ENCODE measurements around the gene PPM1L. TPM values are rescaled to one million over a fixed set of nuclear protein-coding genes. Genes with fewer than 3 reads are reported as not detected.

Gene PPM1L
- total and polyA plus RNA-seq, 7 experiments from 2014 or later: 0.48 to 19.1 (median 5.3) TPM

GRCh38 chr3:160831401-160831800 lies 75.4 kb downstream of the PPM1L start:
- no peak for ATAC-seq
- POLR2A ChIA-PET: no interaction called here
- CTCF ChIA-PET: no interaction called here

GRCh38 chr3:160837394-160837980 lies 81.5 kb downstream of the PPM1L start:
- Histone ChIP-seq H3K9me3 (ENCODE audit: control insufficient read depth in 2 of 3, low read length in 3 of 3) (no peaks in the 10 kb centered on the region), H3K36me3 (ENCODE audit: control insufficient read depth in 2 of 3, insufficient read depth in 3 of 3, low read length in 3 of 3) (no peaks in the 10 kb centered on the region), H3K4me1 (ENCODE audit: control insufficient read depth in 2 of 2, insufficient read depth in 2 of 2, low read length in 2 of 2) (no peaks in the 10 kb centered on the region), H3K27me3 (ENCODE audit: control insufficient read depth in 2 of 2, insufficient read depth in 2 of 2, low read length in 2 of 2) (no peaks in the 10 kb centered on the region), H3K4me3 (ENCODE audit: low read length) (no peak overlapping the region), H3K27ac (ENCODE audit: low read depth, low read length) (no peak overlapping the region)
- Mint-ChIP-seq H3K4me3 (peak overlapping the region in 1 of 10 donors; percentile 9), H3K27ac (no peak overlapping the region), H3K36me3 (peaks cover 0 to 6% (median 0%) of the 10 kb centered on the region in 5 donors), H3K4me1 (peaks cover 0 to 22% (median 6%) of the 10 kb centered on the region in 7 donors), H3K27me3 (peaks cover 0 to 18% (median 4%) of the 10 kb centered on the region in 5 donors), H3K9me3 (peaks cover 0 to 24% (median 7%) of the 10 kb centered on the region in 11 donors)
- ATAC-seq (peak; percentile 68), DNase-seq (no peak)
- CTCF ChIA-PET: no interaction called here
- POLR2A ChIA-PET: no interaction called here
- intact Hi-C loops (cut with micrococcal nuclease): no loop called here

More at GRCh38 chr3:160831401-160831800, 75.4 kb downstream of the PPM1L start:
- H3K4me1 ChIP-seq (ENCODE audit: control insufficient read depth in 2 of 2, insufficient read depth in 2 of 2, low read length in 2 of 2): no peaks in the 10 kb centered on the region
- no peak overlapping the region for H3K4me3 ChIP-seq (ENCODE audit: low read length)
- H3K9me3 Mint-ChIP-seq: peaks cover 0 to 15% (median 2%) of the 10 kb centered on the region in 11 donors
- peaks cover 0 to 6% (median 0%) of the 10 kb centered on the region in 5 donors for H3K36me3 Mint-ChIP-seq
- no peaks in the 10 kb centered on the region for H3K27me3 ChIP-seq (ENCODE audit: control insufficient read depth in 2 of 2, insufficient read depth in 2 of 2, low read length in 2 of 2)
- H3K27me3 Mint-ChIP-seq: peaks cover 0 to 12% (median 4%) of the 10 kb centered on the region in 5 donors
- H3K27ac ChIP-seq (ENCODE audit: low read depth, low read length): no peak overlapping the region
- no peak overlapping the region for H3K27ac Mint-ChIP-seq
- H3K4me1 Mint-ChIP-seq: peaks cover 0 to 8% (median 0%) of the 10 kb centered on the region in 7 donors
- no peak for DNase-seq
- no peaks in the 10 kb centered on the region for H3K9me3 ChIP-seq (ENCODE audit: control insufficient read depth in 2 of 3, low read length in 3 of 3)
- no peak overlapping the region for H3K4me3 Mint-ChIP-seq
- H3K36me3 ChIP-seq (ENCODE audit: control insufficient read depth in 2 of 3, insufficient read depth in 3 of 3, low read length in 3 of 3): no peaks in the 10 kb centered on the region
- intact Hi-C loops (cut with micrococcal nuclease): no loop called here

DNA sequence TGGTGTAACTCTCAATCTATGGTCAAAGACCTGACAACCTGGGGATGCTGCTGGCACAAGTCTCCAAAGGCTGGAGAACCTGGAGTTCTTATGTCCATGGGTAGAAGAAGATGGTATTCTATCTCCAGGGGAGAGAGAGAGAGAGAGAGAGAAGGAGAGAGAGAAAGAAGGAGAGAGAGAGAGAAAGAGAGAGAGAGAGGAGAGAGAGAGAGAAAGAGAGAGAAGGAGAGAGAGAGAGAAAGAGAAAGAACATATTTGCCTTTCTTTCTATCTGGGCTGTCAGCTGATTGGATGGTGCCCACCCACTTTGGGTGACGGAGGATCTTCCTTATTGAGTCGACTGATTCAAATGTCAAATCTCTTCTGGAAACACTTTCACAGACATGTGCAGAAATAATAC lies 84.6 kb downstream of the PPM1L start:
- CTCF ChIA-PET: interaction anchor here (0.6 kb wide), 1 partner anchor 128 kb away, joined by 3 read pairs; no protein-coding TSS in a partner anchor
- DNase-seq: no peak
- Histone ChIP-seq H3K27me3 (ENCODE audit: control insufficient read depth in 2 of 2, insufficient read depth in 2 of 2, low read length in 2 of 2) (no peaks in the 10 kb centered on the region), H3K4me1 (ENCODE audit: control insufficient read depth in 2 of 2, insufficient read depth in 2 of 2, low read length in 2 of 2) (no peaks in the 10 kb centered on the region), H3K4me3 (ENCODE audit: low read length) (no peak overlapping the region), H3K27ac (ENCODE audit: low read depth, low read length) (no peak overlapping the region), H3K36me3 (ENCODE audit: control insufficient read depth in 2 of 3, insufficient read depth in 3 of 3, low read length in 3 of 3) (no peaks in the 10 kb centered on the region), H3K9me3 (ENCODE audit: control insufficient read depth in 2 of 3, low read length in 3 of 3) (no peaks in the 10 kb centered on the region)
- POLR2A ChIA-PET: no interaction called here
- Mint-ChIP-seq H3K4me3 (no peak overlapping the region), H3K4me1 (peaks cover 0 to 22% (median 6%) of the 10 kb centered on the region in 7 donors), H3K36me3 (peaks cover 0 to 4% (median 0%) of the 10 kb centered on the region in 5 donors), H3K9me3 (peaks cover 0 to 17% (median 4%) of the 10 kb centered on the region in 11 donors), H3K27ac (no peak overlapping the region), H3K27me3 (peaks cover 0 to 11% (median under 1%) of the 10 kb centered on the region in 5 donors)
- no peak for ATAC-seq
- intact Hi-C loops (cut with micrococcal nuclease): no loop called here

DNA sequence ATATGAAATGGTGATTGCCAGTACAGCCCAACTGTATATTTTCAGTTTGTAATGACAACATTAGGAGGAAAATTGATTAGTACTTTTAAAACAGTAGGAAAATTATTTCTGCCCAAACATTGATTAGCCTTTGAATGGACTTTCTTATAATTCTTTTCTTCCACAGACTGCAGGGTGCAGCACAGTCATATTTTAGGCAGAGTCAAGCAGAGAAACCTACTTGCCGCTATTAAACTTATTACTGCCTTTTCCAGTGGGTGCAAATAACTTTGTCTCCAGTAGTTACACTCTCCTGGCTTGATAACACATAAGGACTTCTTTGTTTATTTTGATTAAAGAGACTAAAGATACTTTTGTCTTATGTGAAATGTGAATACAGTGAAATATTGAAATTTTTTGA lies 85.4 kb downstream of the PPM1L start:
- H3K27me3 ChIP-seq (ENCODE audit: control insufficient read depth in 2 of 2, insufficient read depth in 2 of 2, low read length in 2 of 2): no peaks in the 10 kb centered on the region
- H3K36me3 ChIP-seq (ENCODE audit: control insufficient read depth in 2 of 3, insufficient read depth in 3 of 3, low read length in 3 of 3): no peaks in the 10 kb centered on the region
- DNase-seq (no peak), ATAC-seq (no peak)
- CTCF ChIA-PET: interaction anchor here (0.7 kb wide), 1 partner anchor 12 kb away, joined by 3 read pairs; no protein-coding TSS in a partner anchor
- Mint-ChIP-seq H3K27me3 (peaks cover 0 to 5% (median 0%) of the 10 kb centered on the region in 5 donors), H3K9me3 (peaks cover 0 to 16% (median 4%) of the 10 kb centered on the region in 11 donors), H3K4me3 (no peak overlapping the region), H3K27ac (no peak overlapping the region), H3K36me3 (peaks cover 0 to 4% (median 0%) of the 10 kb centered on the region in 5 donors), H3K4me1 (peaks cover 0 to 16% (median 6%) of the 10 kb centered on the region in 7 donors)
- H3K27ac ChIP-seq (ENCODE audit: low read depth, low read length): no peak overlapping the region
- POLR2A ChIA-PET: no interaction called here
- no peaks in the 10 kb centered on the region for H3K9me3 ChIP-seq (ENCODE audit: control insufficient read depth in 2 of 3, low read length in 3 of 3)
- intact Hi-C loops (cut with micrococcal nuclease): no loop called here
- H3K4me1 ChIP-seq (ENCODE audit: control insufficient read depth in 2 of 2, insufficient read depth in 2 of 2, low read length in 2 of 2): no peaks in the 10 kb centered on the region
- no peak overlapping the region for H3K4me3 ChIP-seq (ENCODE audit: low read length)

DNA sequence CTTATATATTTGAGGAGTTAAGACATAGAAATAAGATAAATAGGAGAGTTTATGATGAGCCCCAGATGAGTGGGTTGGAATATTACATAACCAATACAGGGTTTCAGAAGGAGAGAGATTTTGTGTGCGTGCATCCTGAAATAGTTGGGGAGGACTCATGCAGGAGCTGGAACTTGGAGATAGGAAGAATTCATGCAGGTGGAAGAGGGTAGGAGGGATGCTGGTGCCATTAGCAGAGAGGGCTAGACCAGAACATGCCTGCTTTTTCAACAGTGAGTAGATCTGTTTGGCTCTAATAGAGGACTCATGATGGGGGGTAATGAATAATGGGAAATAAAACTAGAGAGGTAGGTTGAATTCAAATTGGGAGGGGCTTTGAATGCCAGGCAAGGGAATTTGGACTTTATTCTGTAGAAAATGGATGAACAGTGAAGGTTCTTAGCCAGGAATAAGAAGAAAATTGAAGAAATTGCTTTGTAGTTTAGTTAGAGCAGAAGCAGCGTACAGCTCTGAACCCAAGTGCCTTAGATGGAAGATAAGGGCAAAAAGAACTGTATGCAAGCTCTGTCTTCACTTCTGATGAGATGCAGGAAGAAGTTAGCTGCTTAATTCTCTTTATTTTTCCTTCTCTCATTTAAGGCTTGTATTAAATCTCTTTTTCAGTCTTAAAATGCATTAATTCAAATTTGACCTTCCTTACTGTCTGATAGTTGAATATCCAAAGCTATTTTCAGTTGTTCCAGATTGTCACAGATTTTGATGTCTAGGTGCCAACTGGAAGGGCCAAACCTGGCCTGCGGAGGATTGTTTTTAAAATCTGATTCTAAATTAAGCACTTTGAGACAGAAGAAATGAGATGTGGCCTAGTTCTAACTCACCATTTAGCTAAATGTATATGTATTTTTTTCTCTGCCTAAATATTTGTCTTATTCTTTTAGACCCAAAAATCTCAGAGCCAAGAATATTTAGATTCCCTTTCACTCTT lies 86.3 kb downstream of the PPM1L start:
- intact Hi-C loops (cut with micrococcal nuclease): no loop called here
- ATAC-seq: no peak
- Mint-ChIP-seq H3K27me3 (peaks cover 0 to 5% (median 0%) of the 10 kb centered on the region in 5 donors), H3K36me3 (peaks cover 0 to 4% (median 0%) of the 10 kb centered on the region in 5 donors), H3K27ac (no peak overlapping the region), H3K4me3 (no peak overlapping the region), H3K4me1 (peaks cover 0 to 8% (median 4%) of the 10 kb centered on the region in 7 donors), H3K9me3 (peaks cover 0 to 16% (median 4%) of the 10 kb centered on the region in 11 donors)
- no peak for DNase-seq
- Histone ChIP-seq H3K9me3 (ENCODE audit: control insufficient read depth in 2 of 3, low read length in 3 of 3) (no peaks in the 10 kb centered on the region), H3K4me3 (ENCODE audit: low read length) (no peak overlapping the region), H3K36me3 (ENCODE audit: control insufficient read depth in 2 of 3, insufficient read depth in 3 of 3, low read length in 3 of 3) (no peaks in the 10 kb centered on the region), H3K27me3 (ENCODE audit: control insufficient read depth in 2 of 2, insufficient read depth in 2 of 2, low read length in 2 of 2) (no peaks in the 10 kb centered on the region), H3K27ac (ENCODE audit: low read depth, low read length) (no peak overlapping the region), H3K4me1 (ENCODE audit: control insufficient read depth in 2 of 2, insufficient read depth in 2 of 2, low read length in 2 of 2) (no peaks in the 10 kb centered on the region)
- CTCF ChIA-PET: interaction anchor here (0.7 kb wide), 1 partner anchor 13 kb away, joined by 3 read pairs; no protein-coding TSS in a partner anchor
- POLR2A ChIA-PET: no interaction called here

DNA sequence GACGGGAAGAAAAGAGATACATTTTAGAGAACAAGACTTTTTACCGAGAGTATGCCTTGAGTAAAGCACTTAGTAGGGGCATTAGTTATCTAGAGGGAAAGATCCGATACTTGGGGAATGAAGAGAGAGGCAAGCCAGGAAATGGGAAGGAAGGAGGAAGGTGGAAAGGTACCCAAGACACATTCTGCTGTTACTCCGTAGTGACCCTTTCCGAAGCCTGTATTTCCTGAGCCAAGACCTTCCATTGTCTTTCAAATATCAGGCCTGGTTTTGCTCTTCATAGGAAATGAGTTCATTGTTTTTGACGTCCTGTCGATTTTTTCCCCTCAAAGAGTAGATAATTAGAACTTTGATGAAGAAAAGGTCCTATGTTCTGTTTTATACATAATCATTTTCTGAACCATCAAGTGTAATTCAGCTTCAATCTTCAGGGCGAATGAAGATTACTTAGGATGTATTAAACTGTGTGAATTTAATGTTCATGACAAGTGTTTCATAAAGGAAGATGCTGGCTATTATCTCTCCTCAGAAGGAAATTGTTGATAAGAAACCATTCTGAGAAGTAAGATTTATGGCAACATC lies 95.7 kb downstream of the PPM1L start:
- POLR2A ChIA-PET: no interaction called here
- Histone ChIP-seq H3K4me3 (ENCODE audit: low read length) (no peak overlapping the region), H3K27me3 (ENCODE audit: control insufficient read depth in 2 of 2, insufficient read depth in 2 of 2, low read length in 2 of 2) (no peaks in the 10 kb centered on the region), H3K27ac (ENCODE audit: low read depth, low read length) (no peak overlapping the region), H3K4me1 (ENCODE audit: control insufficient read depth in 2 of 2, insufficient read depth in 2 of 2, low read length in 2 of 2) (no peaks in the 10 kb centered on the region), H3K36me3 (ENCODE audit: control insufficient read depth in 2 of 3, insufficient read depth in 3 of 3, low read length in 3 of 3) (no peaks in the 10 kb centered on the region), H3K9me3 (ENCODE audit: control insufficient read depth in 2 of 3, low read length in 3 of 3) (no peaks in the 10 kb centered on the region)
- Mint-ChIP-seq H3K4me3 (no peak overlapping the region), H3K9me3 (peaks cover 0 to 5% (median 0%) of the 10 kb centered on the region in 11 donors), H3K27ac (no peak overlapping the region), H3K4me1 (peaks cover 0 to 4% (median 0%) of the 10 kb centered on the region in 7 donors), H3K36me3 (peaks cover 0 to 7% (median 4%) of the 10 kb centered on the region in 5 donors), H3K27me3 (peaks cover 0 to 16% (median 6%) of the 10 kb centered on the region in 5 donors)
- intact Hi-C loops (cut with micrococcal nuclease): no loop called here
- CTCF ChIA-PET: no interaction called here
- DNase-seq: no peak
- no peak for ATAC-seq
